ENCODE results near the gene RFXAP. TPM values are rescaled to one million over a fixed set of nuclear protein-coding genes. Genes with fewer than 3 reads are reported as not detected.

RFXAP gene
- total RNA-seq, 3 donors from 2014 or later, result 5.0 to 6.3 (median 5.9) TPM

DNA sequence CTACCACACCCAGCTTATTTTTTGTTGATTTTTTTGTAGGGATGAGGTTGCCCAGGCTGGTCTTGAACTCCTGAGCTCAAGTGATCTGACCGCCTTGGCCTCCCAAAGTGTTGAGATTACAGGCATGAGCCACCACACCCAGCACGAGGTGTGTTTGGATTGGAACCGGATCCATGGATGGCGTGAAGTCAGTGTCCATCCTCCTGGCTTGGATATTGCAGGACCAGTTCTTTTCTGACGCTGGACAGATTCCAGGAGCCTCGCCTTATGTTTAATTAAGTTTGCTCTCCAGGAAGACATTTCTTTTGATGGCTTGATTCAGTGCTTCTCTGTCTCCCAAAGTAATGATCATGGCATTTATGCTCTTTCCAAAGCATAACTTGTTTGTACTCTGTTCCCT lies 14.4 kb upstream of the RFXAP start:
- H3K36me3 ChIP-seq (ENCODE audit: low read depth), result no peaks in the 10 kb centered on the region
- intact Hi-C loops (cut with DNase I, micrococcal nuclease), result no loop called here
- ATAC-seq (peak; percentile 52), DNase-seq (peak in 1 of 3 donors; percentile 24)
- H3K4me3 ChIP-seq, result no peak overlapping the region
- H3K9me3 ChIP-seq, result no peaks in the 10 kb centered on the region
- H3K4me1 ChIP-seq (ENCODE audit: low read depth), result no peaks in the 10 kb centered on the region
- TF ChIP-seq, protein P1, sequence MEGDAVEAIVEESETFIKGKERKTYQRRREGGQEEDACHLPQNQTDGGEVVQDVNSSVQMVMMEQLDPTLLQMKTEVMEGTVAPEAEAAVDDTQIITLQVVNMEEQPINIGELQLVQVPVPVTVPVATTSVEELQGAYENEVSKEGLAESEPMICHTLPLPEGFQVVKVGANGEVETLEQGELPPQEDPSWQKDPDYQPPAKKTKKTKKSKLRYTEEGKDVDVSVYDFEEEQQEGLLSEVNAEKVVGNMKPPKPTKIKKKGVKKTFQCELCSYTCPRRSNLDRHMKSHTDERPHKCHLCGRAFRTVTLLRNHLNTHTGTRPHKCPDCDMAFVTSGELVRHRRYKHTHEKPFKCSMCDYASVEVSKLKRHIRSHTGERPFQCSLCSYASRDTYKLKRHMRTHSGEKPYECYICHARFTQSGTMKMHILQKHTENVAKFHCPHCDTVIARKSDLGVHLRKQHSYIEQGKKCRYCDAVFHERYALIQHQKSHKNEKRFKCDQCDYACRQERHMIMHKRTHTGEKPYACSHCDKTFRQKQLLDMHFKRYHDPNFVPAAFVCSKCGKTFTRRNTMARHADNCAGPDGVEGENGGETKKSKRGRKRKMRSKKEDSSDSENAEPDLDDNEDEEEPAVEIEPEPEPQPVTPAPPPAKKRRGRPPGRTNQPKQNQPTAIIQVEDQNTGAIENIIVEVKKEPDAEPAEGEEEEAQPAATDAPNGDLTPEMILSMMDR (IDR thresholded peaks at IDR 0.05), result no peak

DNA sequence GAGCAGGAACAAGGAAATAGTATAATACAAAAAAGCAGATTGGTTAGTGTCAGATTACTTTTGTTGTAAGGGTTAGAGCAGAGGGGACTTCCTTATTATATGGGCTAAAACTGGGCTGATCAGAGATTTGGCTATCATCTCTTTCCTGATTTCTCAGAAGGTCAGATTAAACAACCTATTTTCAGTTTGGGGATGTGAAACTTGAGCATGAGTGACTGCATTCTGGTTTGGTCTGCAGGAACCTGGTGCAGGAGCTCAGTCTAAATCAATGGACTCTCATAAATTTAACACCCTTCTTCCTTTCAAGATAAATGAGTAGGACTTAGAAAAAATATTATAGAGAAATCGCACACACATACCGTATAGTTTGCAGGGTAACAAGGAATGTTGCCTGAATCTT lies 12.9 kb upstream of the RFXAP start:
- Histone ChIP-seq H3K4me3 (no peak overlapping the region), H3K9me3 (no peaks in the 10 kb centered on the region), H3K4me1 (ENCODE audit: low read depth) (no peaks in the 10 kb centered on the region), H3K36me3 (ENCODE audit: low read depth) (no peaks in the 10 kb centered on the region)
- DNase-seq (no peak), ATAC-seq (peak; percentile 49)
- intact Hi-C loops (cut with DNase I, micrococcal nuclease), result no loop called here
- TF ChIP-seq, protein P1 (IDR thresholded peaks at IDR 0.05), result no peak

DNA sequence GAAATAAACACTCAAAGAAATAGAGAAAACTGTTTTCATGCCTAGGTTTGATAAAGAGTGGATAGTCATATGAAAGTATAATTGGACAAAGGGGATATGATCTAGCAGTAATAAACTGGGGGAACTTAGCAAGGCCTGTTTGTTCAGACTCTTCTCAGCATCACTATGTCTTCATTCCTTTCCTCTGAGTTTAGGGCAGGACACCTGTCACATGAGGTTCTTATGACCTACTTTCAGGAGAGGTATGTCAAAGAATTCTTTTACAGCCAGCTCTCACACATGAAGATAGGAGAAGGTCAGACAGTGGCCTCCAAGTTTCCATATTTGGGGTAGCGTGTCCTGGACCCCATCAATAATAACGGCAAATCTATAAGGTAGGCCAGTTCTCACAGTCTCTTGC lies 11.4 kb upstream of the RFXAP start:
- no peaks in the 10 kb centered on the region for H3K4me1 ChIP-seq (ENCODE audit: low read depth)
- no peaks in the 10 kb centered on the region for H3K36me3 ChIP-seq (ENCODE audit: low read depth)
- DNase-seq (no peak), ATAC-seq (no peak)
- no peaks in the 10 kb centered on the region for H3K9me3 ChIP-seq
- no peak overlapping the region for H3K4me3 ChIP-seq
- intact Hi-C loops (cut with DNase I, micrococcal nuclease), result no loop called here
- TF ChIP-seq, protein P1 (IDR thresholded peaks at IDR 0.05), result no peak

DNA sequence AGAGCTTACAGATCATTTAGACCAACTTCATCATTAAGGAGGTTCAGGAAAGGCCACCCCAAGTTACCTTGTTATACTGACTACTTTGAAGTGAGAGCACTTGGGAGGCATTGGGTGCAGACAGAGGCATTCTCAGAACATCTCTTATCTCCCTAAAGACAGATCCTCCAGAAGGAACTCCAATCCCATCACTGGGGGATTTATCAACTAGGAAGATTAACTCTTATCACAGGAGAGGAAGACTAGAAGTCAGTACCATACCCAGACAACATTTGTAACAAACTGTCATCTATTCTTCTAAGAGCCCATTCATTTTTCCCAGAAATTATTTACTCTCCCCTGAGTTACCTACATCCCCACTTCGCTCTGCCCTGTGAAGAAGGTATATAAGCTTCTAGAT lies 5.8 kb upstream of the RFXAP start:
- H3K4me1 ChIP-seq (ENCODE audit: low read depth), result no peaks in the 10 kb centered on the region
- TF ChIP-seq, protein P1 (IDR thresholded peaks at IDR 0.05), result no peak
- no peak for DNase-seq
- no peak for ATAC-seq
- intact Hi-C loops (cut with DNase I, micrococcal nuclease), result no loop called here
- H3K36me3 ChIP-seq (ENCODE audit: low read depth), result no peaks in the 10 kb centered on the region
- no peak overlapping the region for H3K4me3 ChIP-seq
- H3K9me3 ChIP-seq, result no peaks in the 10 kb centered on the region

DNA sequence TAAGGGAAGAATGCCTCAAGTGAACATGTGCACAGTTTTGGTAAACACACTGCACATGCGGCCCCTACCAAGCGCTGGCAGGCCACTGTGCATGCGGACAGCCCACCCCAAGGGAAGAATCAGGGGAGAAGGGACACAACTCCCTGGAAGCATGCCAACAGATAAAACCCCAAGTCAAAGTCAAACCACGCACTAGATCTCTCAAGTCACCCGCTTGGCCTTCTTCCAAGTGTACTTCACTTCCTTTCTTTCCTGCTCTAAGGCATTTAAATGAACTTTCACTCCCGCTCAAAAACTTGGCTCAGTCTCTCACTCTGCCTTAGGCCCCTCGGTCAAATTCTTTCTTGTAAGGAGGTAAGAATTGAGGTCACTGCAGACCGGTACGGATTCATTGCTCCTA lies 4.6 kb upstream of the RFXAP start:
- TF ChIP-seq, protein P1 (IDR thresholded peaks at IDR 0.05), result no peak
- intact Hi-C loops (cut with DNase I, micrococcal nuclease), result no loop called here
- H3K36me3 ChIP-seq (ENCODE audit: low read depth), result no peaks in the 10 kb centered on the region
- H3K4me3 ChIP-seq, result no peak overlapping the region
- no peaks in the 10 kb centered on the region for H3K4me1 ChIP-seq (ENCODE audit: low read depth)
- H3K9me3 ChIP-seq, result no peaks in the 10 kb centered on the region
- DNase-seq (peak in 1 of 3 donors; percentile 32), ATAC-seq (no peak)

DNA sequence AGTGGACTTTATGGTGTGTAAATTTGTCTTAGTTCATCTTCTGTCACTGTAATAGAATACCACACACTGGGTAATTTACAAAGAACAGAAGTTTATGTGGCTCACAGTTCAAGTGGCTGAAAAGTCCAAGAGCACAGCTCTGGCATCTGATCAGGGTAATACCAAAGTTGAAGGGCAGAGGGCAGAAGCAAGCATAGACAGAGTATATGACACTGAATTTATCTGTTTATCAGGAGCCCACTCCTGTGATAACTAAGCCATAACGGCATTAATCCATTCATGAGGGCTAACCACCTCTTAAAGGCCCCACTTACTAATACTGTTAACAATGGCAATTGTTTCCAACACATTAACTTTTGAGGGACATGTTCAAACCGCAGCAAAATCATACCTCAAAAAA lies 4.0 kb upstream of the RFXAP start:
- Histone ChIP-seq H3K9me3 (no peaks in the 10 kb centered on the region), H3K4me1 (ENCODE audit: low read depth) (peaks cover 1% of the 10 kb centered on the region), H3K4me3 (no peak overlapping the region), H3K36me3 (ENCODE audit: low read depth) (no peaks in the 10 kb centered on the region)
- intact Hi-C loops (cut with DNase I, micrococcal nuclease), result no loop called here
- DNase-seq (no peak), ATAC-seq (no peak)
- TF ChIP-seq, protein P1 (IDR thresholded peaks at IDR 0.05), result no peak
